ENCODE results near the gene KCNN2.

The KCNN2 gene

GRCh38 chr5:114324282-114324681 is 37.6 kb upstream of the KCNN2 start:
- no peak for DNase-seq (ENCODE audit: low read depth)
- no peak for TF ChIP-seq CTCF (IDR thresholded peaks at IDR 0.05; ENCODE audit: insufficient read depth, low read depth, low read length, missing control alignments)

GRCh38 chr5:114325541-114325940 is 36.3 kb upstream of the KCNN2 start:
- DNase-seq (ENCODE audit: low read depth), result no peak
- no peak for TF ChIP-seq CTCF (IDR thresholded peaks at IDR 0.05; ENCODE audit: insufficient read depth, low read depth, low read length, missing control alignments)
- H3K4me3 ChIP-seq (ENCODE audit: low read length), result no peak overlapping the region

More at GRCh38 chr5:114324282-114324681, 37.6 kb upstream of the KCNN2 start:
- no peak overlapping the region for H3K4me3 ChIP-seq (ENCODE audit: low read length)

GRCh38 chr5:114327474-114327873 is 34.4 kb upstream of the KCNN2 start:
- DNase-seq (ENCODE audit: low read depth), result no peak
- no peak overlapping the region for H3K4me3 ChIP-seq (ENCODE audit: low read length)
- TF ChIP-seq CTCF (IDR thresholded peaks at IDR 0.05; ENCODE audit: insufficient read depth, low read depth, low read length, missing control alignments), result no peak

GRCh38 chr5:114327987-114328386 is 33.9 kb upstream of the KCNN2 start:
- DNase-seq (ENCODE audit: low read depth), result no peak
- no peak overlapping the region for H3K4me3 ChIP-seq (ENCODE audit: low read length)
- TF ChIP-seq CTCF (IDR thresholded peaks at IDR 0.05; ENCODE audit: insufficient read depth, low read depth, low read length, missing control alignments), result no peak

GRCh38 chr5:114330916-114331531 is 30.8 kb upstream of the KCNN2 start:
- H3K4me3 ChIP-seq (ENCODE audit: low read length), result no peak overlapping the region
- TF ChIP-seq CTCF (IDR thresholded peaks at IDR 0.05; ENCODE audit: insufficient read depth, low read depth, low read length, missing control alignments), result no peak
- no peak for DNase-seq (ENCODE audit: low read depth)

- TF ChIP-seq CTCF (IDR thresholded peaks at IDR 0.05; ENCODE audit: insufficient read depth, low read depth, low read length, missing control alignments), result no peak
- no peak for DNase-seq (ENCODE audit: low read depth)
- H3K4me3 ChIP-seq (ENCODE audit: low read length), result no peak overlapping the region
Measured at GRCh38 chr5:114332493-114332892, 29.4 kb upstream of the KCNN2 start.

- no peak overlapping the region for H3K4me3 ChIP-seq (ENCODE audit: low read length)
- DNase-seq (ENCODE audit: low read depth), result no peak
- no peak for TF ChIP-seq CTCF (IDR thresholded peaks at IDR 0.05; ENCODE audit: insufficient read depth, low read depth, low read length, missing control alignments)
Measured at GRCh38 chr5:114332925-114333324, 28.9 kb upstream of the KCNN2 start.
